ENCODE results near the gene FAM180A. TPM values are rescaled to one million over a fixed set of nuclear protein-coding genes. Genes with fewer than 3 reads are reported as not detected.

Gene FAM180A
- total RNA-seq, 1 experiment from 2014 or later, result not detected

- no TSS peak for BruUV-seq (replicated peaks)
- Histone ChIP-seq H3K4me3 (ENCODE audit: low read depth in 2 of 2, low read length in 2 of 2) (no peak overlapping the region), H3K27me3 (ENCODE audit: control insufficient read depth, insufficient read depth, low read length) (peaks cover 10% of the 10 kb centered on the region), H3K9me3 (ENCODE audit: control insufficient read depth, insufficient read depth, low read depth, low read length) (no peaks in the 10 kb centered on the region), H3K4me1 (ENCODE audit: control insufficient read depth, insufficient read depth, low read length) (peaks cover 5% of the 10 kb centered on the region; the same call in 1 of the 2 replicates), H3K36me3 (ENCODE audit: control insufficient read depth, insufficient read depth, low read length) (no peaks in the 10 kb centered on the region), H3K27ac (ENCODE audit: low read length) (no peak overlapping the region)
- ChIA-PET POLR2A (no interaction called here), CTCF (interaction anchor here (0.7 kb wide), 1 partner anchor 122 kb away, joined by 3 read pairs; no protein-coding TSS in a partner anchor)
- ATAC-seq, result no peak
- intact Hi-C loops (cut with micrococcal nuclease; ENCODE audit: unreplicated experiment), result loop anchor here (5.0 kb wide), 1 partner anchor 124 kb away; no protein-coding TSS in a partner anchor
- DNase-seq (ENCODE audit: low read depth, low spot score), result no peak
- TF ChIP-seq TCF7L2 (IDR thresholded peaks at IDR 0.05; ENCODE audit: low read depth, low read length) (no peak), CTCF (IDR thresholded peaks at IDR 0.05) (no peak), POLR2AphosphoS5 (IDR thresholded peaks at IDR 0.05; ENCODE audit: low read depth, low read length) (no peak), SIN3A (IDR thresholded peaks at IDR 0.05; ENCODE audit: borderline replicate concordance, insufficient read depth, low read depth, low read length) (no peak)
- in situ Hi-C loops (cut with HindIII; ENCODE audit: low pct_unique_long_range_greater_than_20kb, low sequenced_read_pairs), result no loop called here
These were observed 47.4 kb upstream of the FAM180A start for GRCh38 chr7:135795846-135796570.

DNA sequence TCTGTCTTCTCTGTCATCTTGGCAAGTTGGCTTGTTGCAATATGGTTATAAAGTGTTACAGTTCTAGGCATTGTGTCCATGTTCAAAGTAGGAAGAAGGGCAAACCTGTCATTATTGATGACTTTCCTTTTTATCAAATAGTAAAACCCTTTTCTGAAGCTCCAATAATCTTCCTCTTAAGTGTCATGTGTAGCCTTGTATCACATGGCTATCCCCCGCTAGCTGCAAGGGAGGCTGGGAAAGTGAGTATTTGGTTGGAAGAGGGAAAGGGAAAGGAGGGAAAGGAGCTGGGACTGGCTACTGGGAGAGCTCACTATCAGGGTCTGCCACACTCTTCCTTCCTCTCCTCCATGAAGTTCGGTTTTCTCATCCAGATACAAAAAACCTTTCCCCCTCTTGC is 45.2 kb upstream of the FAM180A start:
- TF ChIP-seq SIN3A (IDR thresholded peaks at IDR 0.05; ENCODE audit: borderline replicate concordance, insufficient read depth, low read depth, low read length), result no peak
- no peak for TF ChIP-seq TCF7L2 (IDR thresholded peaks at IDR 0.05; ENCODE audit: low read depth, low read length)
- TF ChIP-seq, protein P1, sequence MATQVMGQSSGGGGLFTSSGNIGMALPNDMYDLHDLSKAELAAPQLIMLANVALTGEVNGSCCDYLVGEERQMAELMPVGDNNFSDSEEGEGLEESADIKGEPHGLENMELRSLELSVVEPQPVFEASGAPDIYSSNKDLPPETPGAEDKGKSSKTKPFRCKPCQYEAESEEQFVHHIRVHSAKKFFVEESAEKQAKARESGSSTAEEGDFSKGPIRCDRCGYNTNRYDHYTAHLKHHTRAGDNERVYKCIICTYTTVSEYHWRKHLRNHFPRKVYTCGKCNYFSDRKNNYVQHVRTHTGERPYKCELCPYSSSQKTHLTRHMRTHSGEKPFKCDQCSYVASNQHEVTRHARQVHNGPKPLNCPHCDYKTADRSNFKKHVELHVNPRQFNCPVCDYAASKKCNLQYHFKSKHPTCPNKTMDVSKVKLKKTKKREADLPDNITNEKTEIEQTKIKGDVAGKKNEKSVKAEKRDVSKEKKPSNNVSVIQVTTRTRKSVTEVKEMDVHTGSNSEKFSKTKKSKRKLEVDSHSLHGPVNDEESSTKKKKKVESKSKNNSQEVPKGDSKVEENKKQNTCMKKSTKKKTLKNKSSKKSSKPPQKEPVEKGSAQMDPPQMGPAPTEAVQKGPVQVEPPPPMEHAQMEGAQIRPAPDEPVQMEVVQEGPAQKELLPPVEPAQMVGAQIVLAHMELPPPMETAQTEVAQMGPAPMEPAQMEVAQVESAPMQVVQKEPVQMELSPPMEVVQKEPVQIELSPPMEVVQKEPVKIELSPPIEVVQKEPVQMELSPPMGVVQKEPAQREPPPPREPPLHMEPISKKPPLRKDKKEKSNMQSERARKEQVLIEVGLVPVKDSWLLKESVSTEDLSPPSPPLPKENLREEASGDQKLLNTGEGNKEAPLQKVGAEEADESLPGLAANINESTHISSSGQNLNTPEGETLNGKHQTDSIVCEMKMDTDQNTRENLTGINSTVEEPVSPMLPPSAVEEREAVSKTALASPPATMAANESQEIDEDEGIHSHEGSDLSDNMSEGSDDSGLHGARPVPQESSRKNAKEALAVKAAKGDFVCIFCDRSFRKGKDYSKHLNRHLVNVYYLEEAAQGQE (IDR thresholded peaks at IDR 0.05; ENCODE audit: insufficient read depth in 1 of 2, low read depth in 2 of 2, low read length in 1 of 2), result no peak
- TF ChIP-seq POLR2AphosphoS5 (IDR thresholded peaks at IDR 0.05; ENCODE audit: low read depth, low read length), result no peak
- no peak for TF ChIP-seq CTCF (IDR thresholded peaks at IDR 0.05)
- Histone ChIP-seq H3K4me1 (ENCODE audit: control insufficient read depth, insufficient read depth, low read length) (no peaks in the 10 kb centered on the region), H3K27me3 (ENCODE audit: control insufficient read depth, insufficient read depth, low read length) (peaks cover 5% of the 10 kb centered on the region), H3K27ac (ENCODE audit: low read length) (no peak overlapping the region), H3K4me3 (ENCODE audit: low read depth in 2 of 2, low read length in 2 of 2) (no peak overlapping the region), H3K9me3 (ENCODE audit: control insufficient read depth, insufficient read depth, low read depth, low read length) (no peaks in the 10 kb centered on the region), H3K36me3 (ENCODE audit: control insufficient read depth, insufficient read depth, low read length) (no peaks in the 10 kb centered on the region)
- no TSS peak for BruUV-seq (replicated peaks)
- ChIA-PET CTCF (no interaction called here), POLR2A (no interaction called here)
- no peak for DNase-seq (ENCODE audit: low read depth, low spot score)
- intact Hi-C loops (cut with micrococcal nuclease; ENCODE audit: unreplicated experiment), result no loop called here
- in situ Hi-C loops (cut with HindIII; ENCODE audit: low pct_unique_long_range_greater_than_20kb, low sequenced_read_pairs), result no loop called here
- ATAC-seq, result no peak

Measured in Panc1 (cell line).